Large intestine (tissue), 3 donors: Measurements from ENCODE around the gene ACSF2. TPM values are rescaled to one million over a fixed set of nuclear protein-coding genes. Genes with fewer than 3 reads are reported as not detected.

Experiments
- DNase-seq, 2 donors: peaks; one replicate each; pipeline versions ENCODE4 v3.0.0 to v3.0.0-alpha.2; 2013
- H3K27ac ChIP-seq: one replicate; pipeline ENCODE4 v1.5.1; 2013; ENCODE audit warnings: low read length
- H3K27me3 ChIP-seq: 2 replicates; pipeline ENCODE4 v1.6.1; 2013; ENCODE audit warnings: low read length; ENCODE audit not compliant: control insufficient read depth, insufficient read depth
- H3K36me3 ChIP-seq: 2 replicates; pipeline ENCODE4 v1.6.1; 2013; ENCODE audit warnings: low read length; ENCODE audit not compliant: control insufficient read depth, insufficient read depth
- H3K4me1 ChIP-seq: one replicate; pipeline ENCODE4 v1.6.1; 2013; ENCODE audit warnings: low read length; ENCODE audit not compliant: control insufficient read depth, insufficient read depth
- H3K4me3 ChIP-seq: one replicate; pipeline ENCODE4 v1.5.1; 2013; ENCODE audit warnings: low read length
- H3K9me3 ChIP-seq: one replicate; pipeline ENCODE4 v1.6.1; 2013; ENCODE audit warnings: mild to moderate bottlenecking, low read depth, low read length, moderate library complexity; ENCODE audit not compliant: control insufficient read depth
- WGBS: methylation state at CpG from one replicate; pipeline ENCODE4 v1.1.5; 2013; ENCODE audit warnings: low lambda C conversion rate; ENCODE audit not compliant: insufficient coverage; 5-methylcytosine and 5-hydroxymethylcytosine counted together
- polyA plus RNA-seq: library from polyadenylated mRNA; unstranded; fragments of 120-200 nt; gene quantifications from one replicate; pipeline ENCODE4 v1.2.1, GENCODE V29; 2013

Gene ACSF2
- polyA plus RNA-seq, 1 donor = 77.8 TPM

- H3K4me1 ChIP-seq = peaks cover 25% of the 10 kb centered on the region
- DNase-seq = no peak
- peaks cover 33% of the 10 kb centered on the region for H3K36me3 ChIP-seq
- peaks cover 6% of the 10 kb centered on the region for H3K9me3 ChIP-seq
- H3K27ac ChIP-seq = no peak overlapping the region
- no peak overlapping the region for H3K4me3 ChIP-seq
- H3K27me3 ChIP-seq = peaks cover 20% of the 10 kb centered on the region
- no CpG with 5 or more reads among the region's 4 CpGs for WGBS
Measured at GRCh38 chr17:50464736-50465135, 38.7 kb downstream of the ACSF2 start.

- no peak overlapping the region for H3K27ac ChIP-seq
- no CpG with 5 or more reads among the region's 6 CpGs for WGBS
- peaks cover 25% of the 10 kb centered on the region for H3K4me1 ChIP-seq
- peaks cover 20% of the 10 kb centered on the region for H3K27me3 ChIP-seq
- H3K36me3 ChIP-seq = peaks cover 33% of the 10 kb centered on the region
- DNase-seq = no peak
- H3K9me3 ChIP-seq = peaks cover 6% of the 10 kb centered on the region
- no peak overlapping the region for H3K4me3 ChIP-seq
Measured at GRCh38 chr17:50465171-50465570, 39.2 kb downstream of the ACSF2 start.

- Histone ChIP-seq H3K27ac (no peak overlapping the region), H3K36me3 (peaks cover 33% of the 10 kb centered on the region), H3K9me3 (peaks cover 6% of the 10 kb centered on the region), H3K4me1 (peaks cover 25% of the 10 kb centered on the region), H3K27me3 (peaks cover 20% of the 10 kb centered on the region), H3K4me3 (no peak overlapping the region)
- no CpG with 5 or more reads among the region's 9 CpGs for WGBS
- no peak for DNase-seq
Measured at GRCh38 chr17:50465635-50466034, 39.6 kb downstream of the ACSF2 start.

- Histone ChIP-seq H3K36me3 (peaks cover 30% of the 10 kb centered on the region), H3K4me3 (no peak overlapping the region), H3K27me3 (peaks cover 20% of the 10 kb centered on the region), H3K9me3 (peaks cover 6% of the 10 kb centered on the region), H3K4me1 (peaks cover 25% of the 10 kb centered on the region), H3K27ac (no peak overlapping the region)
- peak in 1 of 2 donors; percentile 39 for DNase-seq
- no CpG with 5 or more reads among the region's 9 CpGs for WGBS
Measured at GRCh38 chr17:50466371-50467113, 40.5 kb downstream of the ACSF2 start.

- H3K9me3 ChIP-seq = peaks cover 6% of the 10 kb centered on the region
- peaks cover 20% of the 10 kb centered on the region for H3K27me3 ChIP-seq
- H3K36me3 ChIP-seq = peaks cover 34% of the 10 kb centered on the region
- no peak for DNase-seq
- peaks cover 25% of the 10 kb centered on the region for H3K4me1 ChIP-seq
- no peak overlapping the region for H3K4me3 ChIP-seq
- H3K27ac ChIP-seq = no peak overlapping the region
- WGBS = 100% methylated on average over 1 of the region's 7 CpGs
Measured at GRCh38 chr17:50467114-50467854, 41.3 kb downstream of the ACSF2 start.

- no peak overlapping the region for H3K27ac ChIP-seq
- H3K36me3 ChIP-seq = peaks cover 33% of the 10 kb centered on the region
- WGBS = no CpG with 5 or more reads among the region's 13 CpGs
- H3K9me3 ChIP-seq = peaks cover 6% of the 10 kb centered on the region
- no peak for DNase-seq
- H3K27me3 ChIP-seq = peaks cover 20% of the 10 kb centered on the region
- H3K4me3 ChIP-seq = no peak overlapping the region
- H3K4me1 ChIP-seq = peaks cover 25% of the 10 kb centered on the region
Measured at GRCh38 chr17:50467855-50468303, 41.9 kb downstream of the ACSF2 start.

- no peak within 1 kb of the TSS for H3K27ac ChIP-seq
- peaks cover 6% of the 10 kb centered on the region for H3K9me3 ChIP-seq
- H3K4me1 ChIP-seq = peaks cover 25% of the 10 kb centered on the region
- peaks cover 20% of the 10 kb centered on the region for H3K27me3 ChIP-seq
- H3K36me3 ChIP-seq = peaks cover 29% of the 10 kb centered on the region
- H3K4me3 ChIP-seq = peak within 1 kb of the TSS; percentile 32
- no CpG with 5 or more reads among the region's 71 CpGs for WGBS
- peak in 1 of 2 donors; percentile 41 for DNase-seq
Measured at GRCh38 chr17:50468304-50469207, 42.5 kb downstream of the ACSF2 start, which contains the start of gene CHAD. TSS of gene CHAD (minus strand) at chr17:50468880. CDS start at chr17:50468813, 67 bp downstream.

- no CpG with 5 or more reads among the region's 37 CpGs for WGBS
Measured at GRCh38 chr17:50469208-50469605, 43.2 kb downstream of the ACSF2 start.

GRCh38 chr17:50469671-50470305, 43.8 kb downstream of the ACSF2 start:
- H3K36me3 ChIP-seq = peaks cover 36% of the 10 kb centered on the region
- no peak for DNase-seq

More at GRCh38 chr17:50469208-50469605, 43.2 kb downstream of the ACSF2 start:
- H3K4me1 ChIP-seq = peaks cover 25% of the 10 kb centered on the region
- no peak overlapping the region for H3K27ac ChIP-seq
- H3K36me3 ChIP-seq = peaks cover 35% of the 10 kb centered on the region
- peaks cover 20% of the 10 kb centered on the region for H3K27me3 ChIP-seq
- no peak for DNase-seq
- H3K4me3 ChIP-seq = peak overlapping the region; percentile 32
- H3K9me3 ChIP-seq = peaks cover 6% of the 10 kb centered on the region

More at GRCh38 chr17:50469671-50470305, 43.8 kb downstream of the ACSF2 start:
- Histone ChIP-seq H3K4me3 (no peak overlapping the region), H3K27me3 (peaks cover 20% of the 10 kb centered on the region), H3K27ac (no peak overlapping the region), H3K9me3 (peaks cover 6% of the 10 kb centered on the region), H3K4me1 (peaks cover 25% of the 10 kb centered on the region)
- no CpG with 5 or more reads among the region's 19 CpGs for WGBS
